NB4 (cell line): ENCODE measurements around the gene ALMS1.
"Not testable (repeated sequence)": the region's sequence is repeated elsewhere in the genome, so short reads cannot be mapped to it uniquely, and the experiment has no call there.

Source experiments
- DNase-seq: peaks from one replicate; pipeline ENCODE4 v3.0.0; 2010; ENCODE audit warnings: low read depth
- H3K4me3 ChIP-seq: one replicate; pipeline ENCODE4 v1.5.1; 2011; ENCODE audit warnings: mild to moderate bottlenecking, low read depth, low read length, moderate library complexity
- CTCF ChIP-seq: IDR thresholded peaks from one replicate; pipeline ENCODE4 v1.5.1; 2012; ENCODE audit warnings: low read depth, low read length
- MYC ChIP-seq: IDR thresholded peaks from 2 replicates; pipeline ENCODE4 v1.6.1; 2011; ENCODE audit warnings: low read depth, low read length
- POLR2A ChIP-seq: IDR thresholded peaks from 2 replicates; pipeline ENCODE4 v1.6.1; 2011; ENCODE audit warnings: mild to moderate bottlenecking; ENCODE audit not compliant: insufficient read length; ENCODE audit errors: extremely low read depth
- TF ChIP-seq, protein P1 (sequence below): IDR thresholded peaks from 2 replicates; pipeline ENCODE4 v1.6.1; 2011; ENCODE audit warnings: low read depth, low read length

The ALMS1 gene

DNA sequence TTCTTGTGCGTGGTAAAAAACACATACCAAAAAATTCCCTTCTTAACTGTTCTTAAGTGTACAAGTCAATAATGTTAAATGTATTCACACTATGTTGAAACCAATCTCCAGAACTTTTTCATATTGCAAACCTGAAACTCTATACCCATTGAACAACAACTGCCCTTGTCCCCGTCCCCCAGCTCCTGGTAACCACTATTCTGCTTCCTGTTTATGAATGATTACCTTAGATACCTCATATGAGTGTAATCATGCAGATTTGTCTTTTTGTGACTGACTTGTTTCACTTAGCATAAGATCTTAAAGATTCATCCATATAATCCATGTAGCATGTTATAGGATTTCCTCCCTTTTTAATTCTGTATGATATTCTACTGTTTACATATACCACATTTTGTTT lies 196.7 kb downstream of the ALMS1 start:
- no peak overlapping the region for H3K4me3 ChIP-seq
- TF ChIP-seq MYC = no peak
- DNase-seq = peak; percentile 5

- no peak for TF ChIP-seq POLR2A
- TF ChIP-seq, protein P1, sequence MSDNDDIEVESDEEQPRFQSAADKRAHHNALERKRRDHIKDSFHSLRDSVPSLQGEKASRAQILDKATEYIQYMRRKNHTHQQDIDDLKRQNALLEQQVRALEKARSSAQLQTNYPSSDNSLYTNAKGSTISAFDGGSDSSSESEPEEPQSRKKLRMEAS = no peak
- TF ChIP-seq CTCF = no peak
- TF ChIP-seq MYC = no peak
- no peak for DNase-seq
- no peak overlapping the region for H3K4me3 ChIP-seq
Observed at GRCh38 chr2:73588177-73588576, 202.5 kb downstream of the ALMS1 start.

DNA sequence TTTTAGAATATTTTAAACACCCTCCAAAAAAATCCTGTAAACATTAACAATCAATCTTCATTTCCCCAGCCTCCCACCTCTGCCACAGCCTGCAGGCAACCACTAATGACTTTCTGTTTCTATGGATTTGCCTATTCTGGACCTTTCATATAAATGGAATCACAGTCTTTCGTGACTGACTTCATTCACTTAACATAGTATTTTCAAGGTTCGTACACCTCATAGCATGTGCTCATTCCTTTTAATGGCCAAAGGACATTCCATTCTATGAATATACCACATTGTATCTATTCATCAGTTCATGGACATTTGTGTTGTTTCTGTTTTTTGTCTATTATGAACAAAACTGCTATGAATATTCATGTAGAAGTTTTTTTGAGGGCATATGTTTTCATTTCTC lies 208.0 kb downstream of the ALMS1 start:
- no peak for DNase-seq
- TF ChIP-seq, protein P1 = no peak
- TF ChIP-seq MYC = no peak
- TF ChIP-seq POLR2A = no peak
- TF ChIP-seq CTCF = no peak
- H3K4me3 ChIP-seq = no peak overlapping the region

- no peak for DNase-seq
- H3K4me3 ChIP-seq = no peak overlapping the region
- TF ChIP-seq POLR2A (no peak), CTCF (no peak), MYC (no peak)
- TF ChIP-seq, protein P1 = no peak
Observed at GRCh38 chr2:73594251-73594650, 208.6 kb downstream of the ALMS1 start.

DNA sequence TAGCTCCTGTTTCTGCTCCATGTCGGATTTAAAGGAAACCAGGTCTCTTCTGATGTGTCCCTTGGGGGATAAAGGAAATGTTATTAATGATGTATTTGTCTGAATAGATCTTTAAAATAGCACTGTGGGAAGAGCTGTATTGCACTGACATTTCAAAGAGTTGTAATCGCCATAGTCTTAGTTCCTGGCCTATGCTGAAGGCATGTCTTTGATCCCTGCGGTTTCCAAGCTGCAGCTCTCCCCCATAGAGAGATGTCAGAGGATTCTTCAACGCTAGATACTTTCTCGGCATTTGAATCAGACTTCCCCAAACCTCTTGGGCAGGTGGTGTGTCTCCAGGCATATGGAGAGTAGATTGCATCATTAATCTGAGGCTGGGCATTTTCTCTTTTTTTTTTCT lies 216.1 kb downstream of the ALMS1 start:
- DNase-seq = no peak
- no peak overlapping the region for H3K4me3 ChIP-seq
- TF ChIP-seq MYC (no peak), CTCF (no peak), POLR2A (no peak)
- TF ChIP-seq, protein P1 = no peak

- H3K4me3 ChIP-seq, DNase-seq: not testable (repeated sequence)
Observed at GRCh38 chr2:73603099-73603588, 217.5 kb downstream of the ALMS1 start.

- DNase-seq, H3K4me3 ChIP-seq: not testable (repeated sequence)
Observed at GRCh38 chr2:73604589-73604988, 219.0 kb downstream of the ALMS1 start.
